Measurements from ENCODE around the gene EDDM3A.
"Not testable (repeated sequence)": the region's sequence is repeated elsewhere in the genome, so short reads cannot be mapped to it uniquely, and the experiment has no call there.

Gene EDDM3A

DNA sequence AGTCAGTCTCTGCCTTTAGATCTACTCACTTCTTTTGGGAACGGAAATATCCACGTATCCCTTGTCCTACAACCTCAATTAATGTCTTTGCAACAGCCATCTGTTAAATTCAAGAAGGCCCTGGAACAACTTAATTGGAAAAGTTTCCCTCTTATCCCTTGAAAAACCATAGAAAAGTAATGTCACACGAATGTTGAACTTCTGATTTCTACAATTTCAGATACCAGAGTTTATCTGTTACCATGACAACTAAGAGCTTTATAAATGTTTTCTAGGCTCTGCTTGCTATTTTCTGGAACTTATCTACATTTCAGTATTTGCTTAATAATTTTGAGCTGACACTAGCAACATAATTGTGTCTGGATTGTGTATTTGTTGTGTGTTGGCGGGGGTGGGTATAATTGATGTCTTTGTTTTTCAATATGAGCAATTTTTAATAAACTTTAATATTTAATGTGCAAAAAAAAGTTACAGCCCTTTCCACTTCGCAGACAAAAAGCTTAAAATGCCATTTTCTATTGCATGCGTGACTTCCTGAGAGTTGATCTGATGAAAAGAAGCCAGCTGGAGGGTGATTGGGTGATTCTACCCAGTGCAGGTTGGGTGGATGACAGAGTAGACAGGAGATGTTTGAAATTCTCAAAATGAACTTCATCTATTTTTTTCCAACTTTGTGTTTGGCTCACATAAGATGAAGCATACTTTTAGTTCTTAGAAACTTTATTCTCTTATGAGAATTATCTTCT, 11.8 kb upstream of the EDDM3A start:
- no peak for DNase-seq

DNA sequence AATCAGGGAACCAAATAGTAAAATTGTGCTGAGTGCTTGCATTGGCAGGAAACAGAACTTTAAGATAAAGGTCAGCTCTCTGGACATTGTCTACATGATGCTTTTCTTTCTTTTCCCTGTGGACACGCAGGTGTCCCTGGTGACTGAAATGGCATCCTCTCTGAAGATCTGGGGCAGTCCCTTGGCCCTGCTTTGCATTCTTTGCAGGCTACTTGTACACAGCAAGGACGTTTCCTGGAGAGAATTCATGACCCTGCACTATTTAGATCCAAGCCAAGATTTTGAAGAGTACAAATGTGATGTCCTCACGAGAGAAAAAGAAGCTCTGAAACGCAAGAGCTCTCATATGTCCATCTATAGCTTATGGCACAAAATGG, 11.3 kb upstream of the EDDM3A start:
- DNase-seq: no peak

DNA sequence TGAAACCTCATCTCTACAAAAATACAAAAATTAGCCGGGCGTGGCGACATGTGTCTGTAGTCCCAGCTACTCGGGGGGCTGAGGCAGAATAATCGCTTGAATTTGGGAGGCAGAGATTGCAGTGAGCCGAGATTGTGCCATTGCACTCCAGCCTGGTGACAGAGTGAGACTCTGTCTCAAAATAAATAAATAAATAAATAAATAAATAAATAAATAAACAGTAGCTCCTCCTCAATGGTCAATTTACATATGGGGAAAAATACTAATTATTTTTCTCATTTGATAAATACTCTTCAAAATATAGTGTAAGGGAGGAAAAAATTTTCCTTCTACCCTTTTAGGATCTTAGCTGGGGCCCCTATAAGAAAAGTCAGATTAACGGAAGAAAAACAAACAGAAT, 7.4 kb upstream of the EDDM3A start:
- DNase-seq: not testable (repeated sequence)

DNA sequence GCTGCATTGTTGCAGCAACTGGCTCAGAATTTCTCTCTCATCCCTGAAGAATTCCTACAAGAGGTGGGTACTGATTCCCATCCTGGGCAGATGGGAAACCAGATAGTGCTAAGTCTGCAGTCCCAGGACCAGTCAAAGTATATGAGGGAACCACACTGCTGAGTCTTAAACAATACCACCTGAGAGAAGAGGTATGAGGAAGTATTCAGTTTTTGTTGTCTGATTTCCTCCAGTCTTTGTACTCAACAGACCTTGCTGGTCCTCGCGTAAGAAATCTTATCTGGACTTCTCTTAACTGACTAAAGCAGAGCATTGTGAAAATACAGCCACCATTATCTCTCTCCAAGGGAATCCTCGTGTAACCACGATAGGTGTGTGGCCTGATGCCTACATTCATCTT, 3.6 kb upstream of the EDDM3A start:
- no peak for DNase-seq

DNA sequence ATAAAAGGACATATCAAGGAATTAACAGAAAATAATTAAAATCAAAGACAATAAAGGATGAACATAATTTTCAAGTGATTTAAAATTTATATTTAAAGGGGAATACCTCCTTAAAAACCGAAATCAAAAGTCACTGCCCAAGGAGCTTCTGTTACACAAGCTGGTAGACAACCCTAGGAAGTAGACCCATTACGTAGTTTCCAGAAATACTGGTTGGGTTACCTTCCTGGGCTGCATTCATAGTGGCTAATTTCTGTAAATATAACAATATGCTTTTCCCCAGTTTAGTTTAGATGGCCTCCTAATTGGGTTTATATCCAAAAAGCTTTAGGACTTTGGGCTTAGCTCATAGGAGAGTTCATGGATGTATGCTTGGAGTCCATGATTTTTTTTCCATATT, 2.1 kb upstream of the EDDM3A start:
- no peak for DNase-seq

DNA sequence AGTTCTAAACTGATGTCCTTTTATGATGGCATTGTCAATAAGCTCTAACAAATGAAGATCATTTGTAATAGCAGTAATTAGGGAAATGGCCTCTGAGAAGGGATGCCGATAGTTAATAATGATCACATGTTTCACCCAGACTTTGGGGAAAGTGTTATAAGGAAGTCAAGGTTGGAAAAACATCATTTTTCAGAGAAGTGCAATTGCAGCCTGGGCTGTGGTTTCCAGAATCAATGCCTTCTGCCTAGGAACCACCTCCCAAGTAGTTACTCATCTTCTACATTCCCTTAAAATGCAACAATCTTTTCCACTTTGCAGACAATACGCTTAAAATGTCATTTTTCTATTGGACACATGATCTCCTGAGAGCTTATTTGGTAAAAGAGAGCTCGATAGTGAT, 879 bp downstream of the EDDM3A start:
- DNase-seq: no peak

DNA sequence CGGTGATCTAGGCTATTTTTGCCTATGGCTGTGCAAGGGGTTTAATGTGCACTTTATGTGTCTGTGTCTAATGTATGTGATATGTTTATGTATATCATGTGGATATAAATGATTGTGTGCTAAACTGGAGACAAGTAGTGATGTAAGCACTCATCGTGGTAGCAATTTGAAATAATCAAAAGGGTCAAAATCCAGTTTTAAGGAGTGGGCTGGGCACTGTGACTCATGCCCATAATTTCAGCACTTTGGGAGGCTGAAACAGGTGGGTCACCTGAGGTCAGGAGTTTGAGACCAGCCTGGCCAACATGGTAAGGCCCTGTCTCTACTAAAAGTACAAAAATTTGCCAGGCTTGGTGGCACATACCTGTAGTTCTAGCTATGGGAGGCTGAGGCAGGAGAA, 2.8 kb downstream of the EDDM3A start:
- no peak for DNase-seq

DNA sequence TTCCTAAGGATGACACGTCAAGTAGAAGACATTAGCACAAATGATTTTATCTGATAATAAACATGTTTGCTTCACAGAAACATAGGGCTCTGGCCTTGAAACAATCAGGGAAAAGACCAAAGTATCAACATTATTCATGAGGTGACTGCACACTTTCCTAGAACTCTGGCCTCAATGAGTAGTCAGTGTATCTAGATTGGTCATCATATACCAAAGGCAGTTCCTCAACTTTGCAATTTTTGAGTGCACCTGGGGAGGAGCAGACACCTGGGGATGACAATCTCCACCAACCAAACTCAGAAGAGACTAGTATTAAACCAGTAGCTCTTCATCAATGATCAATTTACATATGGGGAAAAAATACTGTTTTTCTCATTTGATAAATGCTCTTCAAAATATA, 4.5 kb downstream of the EDDM3A start:
- no peak for DNase-seq

DNA sequence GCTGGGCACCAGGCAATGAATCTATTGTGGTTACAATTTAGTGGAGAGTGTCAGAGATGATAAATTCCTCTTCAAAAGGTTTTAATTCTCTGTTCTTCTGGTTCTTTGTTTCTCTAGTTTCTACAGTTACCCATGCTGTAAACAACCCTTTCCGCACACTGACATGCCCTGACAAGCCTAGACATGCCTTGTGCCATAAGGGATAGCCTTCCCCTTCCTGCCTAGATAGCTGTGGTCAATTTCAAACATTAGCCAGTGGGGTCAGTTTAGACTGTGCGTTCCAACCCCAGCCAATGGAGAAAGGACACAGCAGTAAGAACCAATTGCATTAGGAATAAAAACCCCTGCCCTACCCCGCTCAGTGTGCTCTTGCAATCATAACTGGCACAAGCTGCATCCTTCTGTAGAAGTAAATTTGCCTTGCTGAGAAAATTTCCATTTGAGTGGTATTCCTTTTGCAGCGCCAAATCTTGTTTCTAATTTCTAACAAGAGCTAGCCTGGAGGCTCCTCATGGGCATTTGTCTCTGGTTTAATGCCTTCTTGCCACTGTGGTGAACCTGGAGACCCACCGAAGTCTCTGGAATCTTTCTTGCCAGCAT, 6.4 kb downstream of the EDDM3A start:
- no peak for DNase-seq

DNA sequence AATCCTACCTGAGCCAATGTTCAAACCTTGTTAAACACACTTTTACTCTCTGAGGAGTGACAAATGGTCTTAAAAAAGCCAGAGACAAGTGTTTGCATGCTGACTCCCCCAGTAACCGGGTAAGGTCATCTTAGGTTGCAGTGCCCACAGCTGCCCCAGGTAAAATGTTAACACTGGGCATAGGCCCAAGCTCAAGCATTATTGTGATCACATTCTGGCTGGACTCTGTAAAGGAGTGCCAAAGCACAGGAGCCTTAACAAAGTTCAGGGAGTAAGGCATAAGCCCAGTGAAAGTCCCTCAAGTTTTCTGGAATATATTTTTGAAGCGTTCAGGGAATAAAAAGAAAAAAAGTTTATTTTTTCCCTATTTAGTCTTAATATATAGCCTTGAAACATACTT, 8.6 kb downstream of the EDDM3A start:
- no peak for DNase-seq

DNA sequence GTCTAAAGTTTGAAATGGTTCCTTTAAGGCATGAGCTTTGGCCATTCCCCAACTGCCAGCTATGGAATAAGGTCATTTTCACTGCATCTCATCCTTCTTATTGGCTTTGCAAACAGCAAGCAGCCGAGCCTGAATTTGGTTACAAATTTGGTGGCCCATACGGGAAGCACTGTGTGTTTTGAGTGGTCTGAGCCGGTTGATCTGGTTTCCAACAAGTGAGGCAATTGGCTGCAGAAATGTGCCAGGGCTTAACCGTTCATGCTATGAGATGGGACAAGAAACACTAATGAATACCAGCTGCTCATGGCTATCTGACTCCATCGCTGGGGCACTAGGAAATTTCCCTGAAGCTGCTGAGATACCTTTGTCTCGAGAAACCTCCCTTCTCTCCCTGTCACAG, 9.3 kb downstream of the EDDM3A start:
- no peak for DNase-seq

DNA sequence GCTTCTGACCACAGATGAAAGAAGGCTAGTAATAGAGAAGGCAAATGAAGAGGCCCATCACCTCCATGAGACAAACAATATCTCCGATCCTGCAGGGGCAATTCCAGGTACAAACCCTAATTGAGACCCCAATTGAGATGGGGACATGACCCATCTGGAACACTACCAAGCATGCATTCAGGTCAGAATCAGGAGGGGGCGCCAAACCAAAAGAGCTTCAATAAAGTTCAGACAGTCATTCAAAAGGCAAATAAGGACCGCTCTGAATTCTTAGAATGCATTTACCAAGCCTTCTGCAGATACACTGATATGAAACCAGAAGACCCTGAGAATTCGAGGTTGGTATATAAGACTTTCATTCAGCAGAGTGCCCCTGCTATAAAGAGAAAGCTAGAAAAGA, 12.3 kb downstream of the EDDM3A start:
- peak in 1 of 2 donors; percentile 14 for DNase-seq

DNA sequence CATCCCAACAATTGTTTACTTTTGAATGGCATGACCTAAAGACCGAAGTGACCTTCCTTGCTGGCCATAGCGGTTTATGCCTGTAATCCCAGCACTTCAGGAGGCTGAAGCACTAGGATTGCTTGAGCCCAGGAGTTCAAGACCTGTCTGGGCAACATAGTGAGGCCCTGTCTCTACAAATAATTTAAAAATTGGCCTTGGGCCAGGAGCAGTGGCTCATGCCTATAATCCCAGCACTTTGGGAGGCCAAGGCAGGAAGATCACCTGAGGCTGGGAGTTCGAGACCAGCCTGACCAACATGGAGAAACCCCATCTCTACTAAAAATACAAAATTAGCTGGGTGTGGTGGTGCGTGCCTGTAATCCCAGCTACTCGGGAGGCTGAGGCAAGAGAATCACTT, 13.8 kb downstream of the EDDM3A start:
- DNase-seq: not testable (repeated sequence)

DNA sequence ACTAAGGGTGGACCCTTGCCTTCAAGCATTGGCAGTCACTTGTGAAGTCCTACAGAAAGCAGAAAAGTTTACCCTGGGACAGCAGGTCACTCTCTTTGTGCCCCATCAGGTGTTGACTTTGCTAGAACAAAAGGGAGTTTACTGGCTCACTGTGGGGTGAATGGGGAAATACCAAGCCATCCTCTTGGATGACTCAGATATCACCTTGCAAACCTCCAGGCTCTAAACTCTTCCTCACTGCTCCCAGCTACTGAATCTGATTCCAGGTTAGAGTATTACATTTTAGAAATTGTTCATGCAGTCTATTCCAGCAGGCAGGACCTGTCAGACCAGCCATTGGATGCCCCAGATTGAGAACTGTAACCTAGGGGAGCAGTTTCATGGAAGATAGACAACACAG, 15.3 kb downstream of the EDDM3A start:
- no peak for DNase-seq

DNA sequence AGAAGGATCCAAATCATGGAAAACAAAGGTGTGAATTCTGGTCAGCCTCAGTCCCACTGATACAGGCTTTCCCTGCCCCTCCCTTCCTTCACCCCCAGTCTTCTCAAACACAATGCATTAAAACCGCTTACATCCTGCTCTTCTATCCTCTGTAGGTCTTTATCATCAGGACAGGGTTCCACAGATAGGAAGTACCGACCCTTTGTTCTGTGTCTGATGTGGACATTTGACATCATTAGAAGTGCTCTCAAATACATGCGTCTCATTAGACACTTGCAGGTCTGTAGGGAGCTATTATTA, 22.9 kb downstream of the EDDM3A start:
- no peak for DNase-seq

DNA sequence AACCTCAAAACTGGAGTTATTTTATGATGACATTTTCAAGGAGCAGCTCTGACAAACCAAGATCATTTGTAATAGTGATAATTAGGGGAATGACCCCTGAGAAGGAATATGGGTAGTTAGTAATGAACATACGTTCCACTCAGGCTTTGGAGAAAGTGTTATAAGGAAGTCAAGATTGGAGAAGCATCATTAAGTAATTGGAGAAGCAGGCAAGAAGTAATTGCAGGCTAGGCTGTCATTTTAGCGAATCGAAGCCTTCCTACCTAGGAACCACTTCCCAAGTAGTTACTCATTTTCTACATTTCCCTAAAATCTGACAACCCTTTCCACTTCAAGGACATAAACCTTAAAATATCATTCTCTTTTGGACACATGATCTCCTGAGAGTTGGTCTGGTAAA, 23.7 kb downstream of the EDDM3A start:
- no peak for DNase-seq

DNA sequence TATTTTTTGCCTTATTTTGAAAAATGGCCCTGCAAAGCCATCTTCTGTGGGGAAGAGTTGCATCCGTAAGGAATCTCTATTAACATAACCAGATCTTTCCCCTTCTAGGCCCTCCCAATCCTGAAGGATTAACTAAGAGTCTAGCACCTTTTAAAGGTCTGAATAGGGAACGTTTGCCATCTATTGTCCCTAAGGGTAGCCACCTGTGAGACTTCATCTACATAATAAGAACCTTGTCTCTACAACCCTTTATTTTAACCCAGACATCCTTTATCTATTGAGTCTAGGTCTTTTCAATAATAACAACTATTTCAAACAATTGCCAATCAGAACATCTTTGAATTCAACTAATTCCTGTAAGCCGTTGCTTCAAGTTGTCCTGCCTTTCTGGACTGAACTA, 27.0 kb downstream of the EDDM3A start:
- DNase-seq: no peak

DNA sequence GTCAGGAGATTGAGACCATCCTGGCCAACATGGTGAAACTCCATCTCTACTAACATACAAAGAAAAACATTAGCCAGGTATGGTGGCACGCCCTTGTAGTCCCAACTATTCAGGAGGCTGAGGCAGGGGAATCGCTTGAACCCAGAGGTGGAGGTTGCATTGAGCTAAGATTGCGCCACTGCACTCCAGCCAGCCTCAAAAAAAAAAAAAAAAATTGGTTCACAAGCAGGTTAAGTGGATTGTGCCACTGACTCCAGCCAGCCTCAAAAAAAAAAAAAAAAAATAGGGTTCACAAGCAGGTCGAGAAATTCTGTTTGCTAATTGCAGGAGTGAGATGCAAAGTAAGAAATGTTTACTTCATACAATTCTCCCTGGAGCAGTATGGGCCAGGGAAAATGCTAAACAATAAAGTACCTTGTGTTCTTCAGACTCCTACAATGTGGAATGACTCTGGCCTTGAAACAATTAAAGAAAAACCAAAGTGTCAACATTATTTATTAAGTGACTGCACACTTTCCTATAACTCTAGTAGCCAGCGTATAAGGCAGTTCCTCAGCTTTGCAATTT, 28.7 kb downstream of the EDDM3A start:
- DNase-seq: no peak

DNA sequence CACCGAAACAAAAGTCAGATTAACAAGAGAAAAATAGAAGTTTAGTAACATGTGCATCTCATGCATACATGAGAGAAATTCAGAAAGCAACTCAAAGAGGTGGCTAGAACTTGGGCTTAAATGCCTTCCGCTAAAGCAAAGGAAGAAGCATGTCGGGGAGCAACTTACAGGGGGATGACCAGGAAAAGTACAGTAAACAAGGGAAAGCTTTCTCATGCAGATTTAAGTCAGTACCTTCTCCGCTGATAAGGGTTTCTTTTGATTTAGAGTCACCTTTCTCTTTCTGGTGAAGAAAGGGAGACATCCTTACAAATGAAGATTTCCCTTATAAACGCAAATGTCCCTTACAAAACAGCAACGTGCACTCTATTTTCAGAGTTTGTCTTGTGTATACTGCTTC, 29.4 kb downstream of the EDDM3A start:
- no peak for DNase-seq

DNA sequence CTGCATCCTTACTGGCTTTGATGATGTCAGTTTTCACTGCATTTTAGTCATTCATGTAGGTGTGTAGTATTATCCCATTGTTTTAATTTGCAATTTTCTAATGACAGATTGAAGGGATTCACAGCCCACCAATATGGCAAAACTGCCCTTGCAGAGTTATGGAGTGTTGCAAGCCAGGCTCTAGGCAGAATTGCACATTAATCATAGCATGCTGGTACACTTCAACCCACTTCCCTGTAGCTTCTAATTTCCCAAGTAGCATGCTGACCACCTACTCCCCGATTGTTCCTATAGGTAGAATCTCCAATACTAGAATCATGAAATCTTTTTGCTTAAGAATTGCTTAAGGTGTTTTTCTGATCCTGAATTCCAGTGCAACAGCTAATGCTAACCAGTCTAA, 30.2 kb downstream of the EDDM3A start:
- DNase-seq: no peak

DNA sequence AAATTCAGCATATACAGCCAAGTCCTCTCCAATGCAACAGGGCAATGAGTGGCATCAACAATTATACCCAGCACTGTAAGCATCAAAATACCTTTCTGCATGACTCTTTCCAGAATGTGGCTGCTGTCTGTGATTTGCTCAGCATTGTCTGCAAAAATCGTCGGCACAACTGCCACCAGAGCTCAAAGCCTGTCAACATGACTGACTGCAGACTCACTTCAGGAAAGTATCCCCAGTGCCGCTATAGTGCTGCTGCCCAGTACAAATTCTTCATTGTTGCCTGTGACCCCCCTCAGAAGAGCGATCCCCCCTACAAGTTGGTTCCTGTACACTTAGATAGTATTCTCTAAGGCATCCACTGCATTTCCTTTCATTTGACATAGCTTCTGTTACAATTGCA, 36.1 kb downstream of the EDDM3A start:
- DNase-seq: no peak

DNA sequence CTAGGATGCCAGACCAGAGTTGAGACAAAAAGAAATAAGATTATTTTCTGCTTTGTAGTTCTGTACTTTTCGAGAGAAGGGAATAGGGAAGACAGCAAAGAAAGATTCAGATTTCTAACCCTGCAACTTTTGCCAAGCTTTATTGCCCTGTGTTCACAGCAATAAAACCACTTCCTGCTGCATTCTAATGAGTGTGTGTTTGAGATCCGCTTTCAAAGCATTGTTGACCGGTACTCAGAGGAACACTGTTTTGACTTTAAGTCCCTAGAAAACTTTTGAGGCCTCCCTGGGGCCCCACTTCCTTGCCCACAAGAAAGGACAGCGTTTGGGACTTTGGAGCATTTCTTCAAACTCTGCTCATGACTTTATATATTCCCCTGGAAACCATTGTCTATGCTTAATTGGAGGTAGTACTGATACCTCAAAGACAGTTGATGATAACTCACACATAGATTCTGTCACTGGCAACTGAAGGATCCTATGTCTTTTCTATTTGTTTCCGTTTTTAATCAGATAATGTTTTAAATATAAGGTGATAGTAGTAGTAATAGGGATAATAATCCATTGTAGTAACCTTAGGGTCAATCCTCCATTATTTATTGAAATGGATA, 36.7 kb downstream of the EDDM3A start:
- DNase-seq: no peak

DNA sequence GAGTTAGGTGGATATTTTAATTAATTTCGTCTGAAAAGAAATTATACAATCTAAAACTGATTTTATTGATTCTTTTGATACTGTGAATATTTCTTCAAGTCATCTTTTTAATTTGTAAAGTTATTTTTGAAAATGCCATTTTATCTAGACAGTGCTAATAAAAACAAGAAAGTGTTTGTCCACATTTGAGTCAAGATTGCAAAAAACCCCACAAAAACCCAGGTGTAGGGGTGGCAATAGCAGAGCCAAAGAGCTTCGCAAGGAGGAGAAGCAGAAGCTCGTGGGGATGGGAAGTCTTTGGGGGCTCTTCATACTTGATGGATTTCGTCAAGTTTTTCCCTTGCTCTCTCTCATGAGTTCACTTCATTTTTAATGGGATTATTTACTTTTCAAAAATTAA, 41.3 kb downstream of the EDDM3A start:
- DNase-seq: no peak

DNA sequence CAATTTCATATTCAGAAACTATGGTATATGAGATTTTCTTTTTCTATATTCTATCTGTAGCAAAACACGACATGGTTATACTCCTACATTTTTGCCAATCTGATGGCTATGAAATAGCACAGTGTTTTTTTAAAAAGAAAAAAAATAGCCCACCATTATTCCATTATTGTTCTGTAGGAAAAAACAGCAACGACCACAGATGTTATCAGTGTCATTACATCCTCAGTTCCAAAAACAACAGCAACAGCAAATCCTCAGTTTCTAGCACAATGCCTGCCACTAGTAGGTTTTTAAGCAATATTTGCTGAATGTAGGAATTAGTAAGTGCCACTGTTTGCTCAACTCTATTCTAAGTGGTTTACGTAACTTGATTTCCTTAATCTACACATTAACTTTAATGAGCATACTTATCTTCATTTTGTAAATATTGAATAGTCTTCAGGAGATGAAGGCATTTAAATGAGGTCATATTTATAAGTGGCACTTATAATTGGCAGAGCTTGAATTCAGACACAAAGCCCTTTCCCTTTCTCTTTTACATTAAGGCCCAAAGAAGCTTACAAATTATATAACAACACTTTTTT, 43.6 kb downstream of the EDDM3A start:
- DNase-seq: no peak
